Hepatocyte (in vitro differentiated cells): ENCODE results near the gene SETD1A.

Experiments used
- EZH2 ChIP-seq: fragments of 200-600 bp; sonication (generic); IDR thresholded peaks from 2 replicates; pipeline ENCODE4 v1.6.1; 2016; ENCODE audit warnings: antibody characterized with exemption, mild to moderate bottlenecking, borderline replicate concordance
- EZH2phosphoT487 ChIP-seq: fragments of 200-600 bp; sonication (generic); IDR thresholded peaks from one replicate; pipeline ENCODE4 v1.6.1; 2018; ENCODE audit warnings: antibody characterized with exemption, mild to moderate bottlenecking, low read depth, moderate library complexity; ENCODE audit not compliant: unreplicated experiment, severe bottlenecking
- TF ChIP-seq, protein P1 (sequence below): fragments of 200-600 bp; sonication (generic); IDR thresholded peaks from 2 replicates; pipeline ENCODE4 v1.5.1; 2016; ENCODE audit warnings: antibody characterized with exemption, mild to moderate bottlenecking; ENCODE audit not compliant: poor library complexity

GRCh38 chr16:30980434-30980833, 22.9 kb downstream of the SETD1A start:
- no peak for TF ChIP-seq EZH2
- TF ChIP-seq, protein P1, sequence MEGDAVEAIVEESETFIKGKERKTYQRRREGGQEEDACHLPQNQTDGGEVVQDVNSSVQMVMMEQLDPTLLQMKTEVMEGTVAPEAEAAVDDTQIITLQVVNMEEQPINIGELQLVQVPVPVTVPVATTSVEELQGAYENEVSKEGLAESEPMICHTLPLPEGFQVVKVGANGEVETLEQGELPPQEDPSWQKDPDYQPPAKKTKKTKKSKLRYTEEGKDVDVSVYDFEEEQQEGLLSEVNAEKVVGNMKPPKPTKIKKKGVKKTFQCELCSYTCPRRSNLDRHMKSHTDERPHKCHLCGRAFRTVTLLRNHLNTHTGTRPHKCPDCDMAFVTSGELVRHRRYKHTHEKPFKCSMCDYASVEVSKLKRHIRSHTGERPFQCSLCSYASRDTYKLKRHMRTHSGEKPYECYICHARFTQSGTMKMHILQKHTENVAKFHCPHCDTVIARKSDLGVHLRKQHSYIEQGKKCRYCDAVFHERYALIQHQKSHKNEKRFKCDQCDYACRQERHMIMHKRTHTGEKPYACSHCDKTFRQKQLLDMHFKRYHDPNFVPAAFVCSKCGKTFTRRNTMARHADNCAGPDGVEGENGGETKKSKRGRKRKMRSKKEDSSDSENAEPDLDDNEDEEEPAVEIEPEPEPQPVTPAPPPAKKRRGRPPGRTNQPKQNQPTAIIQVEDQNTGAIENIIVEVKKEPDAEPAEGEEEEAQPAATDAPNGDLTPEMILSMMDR, result no peak
- TF ChIP-seq EZH2phosphoT487, result no peak
